Activated CD4-positive, alpha-beta memory T cell treated with anti-CD3 and anti-CD28 coated beads, Interleukin-2, amount 10 ng/mL, durations not matched to agents 7 days and 5 days (primary cell): ENCODE results near the gene ADAM17. TPM values are rescaled to one million over a fixed set of nuclear protein-coding genes. Genes with fewer than 3 reads are reported as not detected.
"Not testable (repeated sequence)": the region's sequence is repeated elsewhere in the genome, so short reads cannot be mapped to it uniquely, and the experiment has no call there.

Experiments
- CTCF ChIA-PET: fragments of 350-600 bp; sonication (Branson Sonifier 250); formaldehyde crosslinking; loops from one replicate; lab custom pipeline; 2021; ENCODE audit warnings: antibody characterized with exemption, inconsistent platforms; lab: Charles Lee
- POLR2A ChIA-PET: fragments of 350-600 bp; sonication (Branson Sonifier 250); formaldehyde crosslinking; loops from one replicate; lab custom pipeline; 2021; ENCODE audit warnings: antibody characterized with exemption; lab: Charles Lee
- DNase-seq: peaks from one replicate; pipeline ENCODE4 v3.0.0-alpha.2; 2020
- H3K27ac Mint-ChIP-seq: one replicate; pipeline ENCODE4 v1.8.0; 2021; ENCODE audit warnings: mild to moderate bottlenecking, mixed read lengths
- H3K27me3 Mint-ChIP-seq: one replicate; pipeline ENCODE4 v1.8.0; 2021; ENCODE audit warnings: mixed read lengths
- H3K36me3 Mint-ChIP-seq: one replicate; pipeline ENCODE4 v1.8.0; 2021; ENCODE audit warnings: low read depth, mixed read lengths
- H3K4me1 Mint-ChIP-seq: one replicate; pipeline ENCODE4 v1.8.0; 2021; ENCODE audit warnings: mixed read lengths
- H3K4me3 Mint-ChIP-seq: one replicate; pipeline ENCODE4 v1.8.0; 2021; ENCODE audit warnings: mild to moderate bottlenecking, mixed read lengths
- H3K9me3 Mint-ChIP-seq: one replicate; pipeline ENCODE4 v1.8.0; 2021; ENCODE audit warnings: mixed read lengths
- total RNA-seq, 2 experiments: library from RNA; stranded (reverse); gene quantifications; one replicate each; pipeline ENCODE4 v1.2.3, GENCODE V29; 2021

Gene ADAM17
- total RNA-seq, 2 experiments from 2014 or later: 28.9 to 31.0 TPM

DNA sequence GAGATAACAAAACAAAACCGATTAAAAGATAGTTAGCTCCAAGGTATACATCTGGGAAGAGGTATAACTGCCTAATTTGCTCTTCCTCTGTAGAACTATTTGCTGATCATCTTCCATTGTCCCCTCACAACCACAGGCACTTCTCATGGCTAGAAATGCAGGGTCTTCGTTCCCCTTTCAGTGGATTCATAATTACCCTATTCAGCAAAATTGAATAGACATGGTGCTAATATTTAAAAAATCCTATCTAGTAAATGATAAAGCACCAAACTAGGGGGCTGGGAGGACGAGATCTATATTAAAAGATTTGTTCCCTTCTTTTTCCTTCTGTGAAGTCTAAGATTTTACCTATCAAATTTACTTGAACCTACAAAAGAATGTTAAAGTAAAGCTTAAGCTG is 30.8 kb upstream of the ADAM17 start:
- no peak overlapping the region for H3K27ac Mint-ChIP-seq
- POLR2A ChIA-PET: interaction anchor here (0.9 to 3.4 kb wide), 4 partner anchors 30 to 213 kb away, joined by 3 to 13 read pairs (median 4); partner anchors contain the start of genes ADAM17 and YWHAQ
- CTCF ChIA-PET: interaction anchor here (1.0 kb wide), 1 partner anchor 9 kb away, joined by 4 read pairs; no protein-coding TSS in a partner anchor
- no peak for DNase-seq
- no peak overlapping the region for H3K4me3 Mint-ChIP-seq
- peaks cover 58% of the 10 kb centered on the region for H3K36me3 Mint-ChIP-seq
- no peaks in the 10 kb centered on the region for H3K27me3 Mint-ChIP-seq
- H3K9me3 Mint-ChIP-seq: no peaks in the 10 kb centered on the region
- H3K4me1 Mint-ChIP-seq: peaks cover 11% of the 10 kb centered on the region

DNA sequence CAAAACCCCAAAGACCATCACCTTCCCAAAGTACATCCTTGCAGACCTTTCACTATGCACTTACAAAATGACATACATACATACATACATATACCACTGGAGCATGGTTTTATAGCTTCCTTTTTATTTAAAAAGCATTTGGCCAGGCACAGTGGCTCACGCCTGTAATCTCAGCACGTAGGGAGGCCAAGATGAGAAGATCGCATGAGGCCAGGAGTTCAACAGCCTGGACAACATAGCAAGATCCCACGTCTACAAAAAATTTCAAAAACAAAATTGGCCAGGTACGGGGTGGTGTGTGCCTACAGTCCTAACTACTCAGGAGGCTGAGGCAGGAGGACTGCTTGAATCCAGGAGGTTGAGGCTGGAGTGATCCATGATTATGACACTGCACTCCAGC is 29.9 kb upstream of the ADAM17 start:
- no peak overlapping the region for H3K27ac Mint-ChIP-seq
- H3K9me3 Mint-ChIP-seq: no peaks in the 10 kb centered on the region
- H3K27me3 Mint-ChIP-seq: no peaks in the 10 kb centered on the region
- DNase-seq: no peak
- peaks cover 56% of the 10 kb centered on the region for H3K36me3 Mint-ChIP-seq
- H3K4me1 Mint-ChIP-seq: peaks cover 3% of the 10 kb centered on the region
- no peak overlapping the region for H3K4me3 Mint-ChIP-seq
- POLR2A ChIA-PET: interaction anchor here (3.4 kb wide), 1 partner anchor 29 kb away, joined by 13 read pairs; the partner anchor contains the start of gene ADAM17
- CTCF ChIA-PET: interaction anchor here (1.1 kb wide), 1 partner anchor 118 kb away, joined by 3 read pairs; no protein-coding TSS in a partner anchor

DNA sequence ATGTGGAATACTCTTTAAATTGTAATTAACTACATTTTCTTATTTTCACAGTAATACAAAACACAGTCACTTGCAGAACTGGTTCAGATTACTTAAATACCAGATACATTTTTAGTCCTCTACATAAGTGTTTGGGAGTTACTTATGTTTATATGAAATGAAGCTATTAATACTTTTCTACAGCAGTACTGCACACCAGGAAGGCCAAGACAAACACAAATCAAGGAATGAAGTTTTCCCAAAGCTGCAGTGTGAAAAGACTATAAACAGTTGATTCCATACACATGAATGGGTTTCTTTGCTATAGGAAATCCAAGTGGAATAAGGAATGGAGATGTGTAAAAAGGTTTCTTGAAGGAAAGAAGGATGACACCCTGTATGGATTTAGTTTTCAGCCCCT is 29.3 kb upstream of the ADAM17 start:
- H3K27me3 Mint-ChIP-seq, H3K9me3 Mint-ChIP-seq, H3K27ac Mint-ChIP-seq, DNase-seq, H3K4me1 Mint-ChIP-seq, H3K4me3 Mint-ChIP-seq: not testable (repeated sequence)
- peaks cover 54% of the 10 kb centered on the region for H3K36me3 Mint-ChIP-seq
- POLR2A ChIA-PET: interaction anchor here (3.4 kb wide), 1 partner anchor 28 kb away, joined by 13 read pairs; the partner anchor contains the start of gene ADAM17
- CTCF ChIA-PET: interaction anchor here (1.1 kb wide), 1 partner anchor 118 kb away, joined by 3 read pairs; no protein-coding TSS in a partner anchor

DNA sequence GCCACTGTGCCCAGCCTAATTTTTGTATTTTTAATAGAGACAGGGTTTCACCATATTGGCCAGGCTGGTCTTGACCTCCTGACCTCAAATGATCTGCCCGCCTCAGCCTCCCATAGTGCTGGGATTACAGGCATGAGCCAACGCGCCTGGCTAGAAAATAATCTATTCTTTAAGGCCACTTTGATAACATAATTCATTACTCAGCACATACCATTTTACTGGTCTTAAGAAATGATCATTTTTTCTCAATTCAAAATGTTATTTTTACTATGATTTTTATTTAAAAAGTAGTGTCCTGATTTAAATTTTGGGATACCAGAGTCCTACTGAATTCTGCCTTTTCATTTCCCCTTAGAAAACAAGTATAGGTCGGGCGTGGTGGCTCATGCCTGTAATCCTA is 27.0 kb upstream of the ADAM17 start:
- POLR2A ChIA-PET: interaction anchor here (1.2 kb wide), 1 partner anchor 10 kb away, joined by 3 read pairs; no protein-coding TSS in a partner anchor
- Mint-ChIP-seq H3K4me3 (no peak overlapping the region), H3K36me3 (peaks cover 43% of the 10 kb centered on the region), H3K27me3 (no peaks in the 10 kb centered on the region), H3K27ac (no peak overlapping the region), H3K4me1 (no peaks in the 10 kb centered on the region), H3K9me3 (no peaks in the 10 kb centered on the region)
- CTCF ChIA-PET: interaction anchor here (1.3 kb wide), 1 partner anchor 35 kb away, joined by 4 read pairs; no protein-coding TSS in a partner anchor
- DNase-seq: no peak

DNA sequence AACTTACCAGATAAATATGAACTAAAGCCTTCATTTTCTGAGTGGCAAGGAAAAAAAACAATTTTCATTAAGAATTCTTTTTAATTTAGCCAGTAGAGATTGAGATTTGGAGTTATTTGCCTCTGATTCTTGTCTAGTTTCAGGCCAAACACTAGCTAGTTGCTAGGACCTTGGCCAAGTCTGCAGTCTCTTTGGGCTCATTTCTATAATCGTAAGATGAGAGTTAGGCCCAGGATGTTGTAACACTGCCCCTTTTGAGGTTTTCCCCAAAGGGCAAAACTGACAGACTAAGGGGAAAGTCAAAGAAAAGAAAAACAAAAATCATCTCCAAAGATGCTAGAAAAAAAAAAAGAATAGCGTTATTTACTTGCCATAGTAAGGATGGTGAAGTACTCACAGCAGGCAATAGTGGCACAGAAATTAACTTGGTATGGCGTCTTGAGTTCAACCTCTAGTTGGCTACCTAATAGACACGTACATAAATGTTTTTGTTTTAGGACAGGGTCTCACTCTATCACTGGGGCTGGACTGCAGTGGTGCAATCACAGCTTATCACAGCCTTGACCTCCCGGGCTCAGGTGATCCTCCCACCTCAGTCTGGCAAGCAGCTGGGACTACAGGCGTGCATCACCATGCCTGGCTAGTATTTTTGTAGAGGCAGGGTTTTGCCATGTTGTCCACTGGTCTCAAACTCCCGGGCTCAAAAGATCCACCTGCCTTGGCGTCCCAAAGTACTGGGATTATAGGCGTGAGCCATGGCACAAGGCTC is 23.0 kb upstream of the ADAM17 start:
- no peak for DNase-seq
- Mint-ChIP-seq H3K9me3 (no peaks in the 10 kb centered on the region), H3K36me3 (peaks cover 15% of the 10 kb centered on the region), H3K27me3 (no peaks in the 10 kb centered on the region), H3K4me1 (peaks cover 8% of the 10 kb centered on the region), H3K27ac (no peak overlapping the region), H3K4me3 (no peak overlapping the region)
- CTCF ChIA-PET: interaction anchor here (0.7 to 1.0 kb wide), 3 partner anchors 133 to 333 kb away, joined by 3 to 4 read pairs (median 4); no protein-coding TSS in a partner anchor
- POLR2A ChIA-PET: interaction anchor here (1.8 kb wide), 1 partner anchor 15 kb away, joined by 5 read pairs; no protein-coding TSS in a partner anchor

DNA sequence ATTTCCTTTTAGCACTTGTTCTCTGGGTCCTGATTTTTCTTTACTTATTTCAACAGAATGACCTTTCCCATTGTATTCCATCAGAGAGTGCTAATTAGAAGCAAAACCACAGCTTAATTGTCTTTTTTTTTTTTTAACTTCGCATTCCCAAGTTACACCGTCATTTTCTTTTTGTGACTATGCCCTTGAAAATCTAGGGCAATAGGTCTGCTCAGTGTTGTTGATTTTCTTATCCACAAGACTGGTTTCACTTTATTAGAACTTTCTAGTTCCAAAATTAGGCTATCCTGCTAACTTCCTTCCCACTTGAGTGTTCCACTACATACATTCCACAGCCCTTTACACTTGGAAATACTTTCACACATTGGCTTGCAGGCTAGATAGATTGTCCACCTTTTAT is 18.7 kb upstream of the ADAM17 start:
- peaks cover 18% of the 10 kb centered on the region for H3K4me1 Mint-ChIP-seq
- no peaks in the 10 kb centered on the region for H3K36me3 Mint-ChIP-seq
- ChIA-PET CTCF (interaction anchor here (1.3 kb wide), 1 partner anchor 225 kb away, joined by 3 read pairs; no protein-coding TSS in a partner anchor), POLR2A (no interaction called here)
- no peaks in the 10 kb centered on the region for H3K9me3 Mint-ChIP-seq
- H3K27me3 Mint-ChIP-seq: no peaks in the 10 kb centered on the region
- no peak overlapping the region for H3K27ac Mint-ChIP-seq
- H3K4me3 Mint-ChIP-seq: no peak overlapping the region
- DNase-seq: no peak

DNA sequence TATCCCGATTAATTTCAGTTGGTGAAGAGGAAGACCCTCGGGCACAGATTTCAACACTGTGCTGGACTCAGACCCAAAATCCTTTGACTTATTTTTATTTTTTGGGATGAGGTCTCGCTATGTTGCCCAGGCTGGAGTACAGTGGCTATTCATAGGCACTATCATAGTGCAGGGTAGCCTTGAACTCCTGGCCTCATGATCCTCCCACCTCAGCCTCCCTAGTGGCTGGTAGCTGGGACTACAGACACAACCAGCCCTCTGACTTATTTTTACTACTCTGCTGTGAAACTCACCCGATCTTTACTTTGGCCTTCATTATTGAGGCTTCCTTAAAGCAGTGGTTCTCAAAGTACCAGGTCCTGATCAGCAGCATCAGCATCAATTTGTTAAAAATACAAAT is 18.2 kb upstream of the ADAM17 start:
- Mint-ChIP-seq H3K4me1 (peaks cover 18% of the 10 kb centered on the region), H3K9me3 (no peaks in the 10 kb centered on the region), H3K4me3 (no peak overlapping the region), H3K36me3 (no peaks in the 10 kb centered on the region), H3K27ac (no peak overlapping the region), H3K27me3 (no peaks in the 10 kb centered on the region)
- ChIA-PET POLR2A (no interaction called here), CTCF (no interaction called here)
- no peak for DNase-seq

DNA sequence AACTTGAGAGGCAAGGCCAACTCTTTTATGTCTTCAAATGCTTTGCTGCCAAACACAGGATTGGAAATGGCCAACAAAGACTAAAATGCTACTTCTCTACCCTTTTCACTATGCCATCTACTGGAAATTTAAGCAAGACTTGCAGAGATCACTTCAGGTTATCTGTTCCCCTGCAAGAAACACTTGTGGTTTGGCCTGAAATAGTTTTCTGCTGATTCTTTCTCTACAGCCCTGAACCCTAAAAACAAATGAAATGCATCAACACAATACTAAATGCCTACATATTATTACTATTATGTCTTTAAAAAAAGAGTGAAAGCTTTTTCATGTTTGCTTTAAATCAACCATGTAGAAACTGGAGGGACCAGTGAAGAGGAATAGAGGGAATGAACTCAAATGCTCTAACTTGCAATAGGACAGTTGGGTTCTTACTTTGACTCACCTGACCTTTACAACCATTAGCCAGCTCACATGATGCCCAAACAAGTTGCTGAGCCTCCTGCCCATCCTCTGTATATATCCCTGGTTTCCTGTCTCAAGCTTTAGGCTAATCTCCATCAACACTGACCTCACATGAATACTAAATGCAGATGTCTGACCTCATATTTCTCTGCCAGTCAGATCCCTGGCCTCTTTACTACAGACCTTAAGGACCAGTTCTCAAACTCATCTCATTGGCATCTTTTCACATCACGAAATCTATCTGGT is 17.5 kb upstream of the ADAM17 start:
- no peaks in the 10 kb centered on the region for H3K36me3 Mint-ChIP-seq
- ChIA-PET POLR2A (no interaction called here), CTCF (no interaction called here)
- H3K4me1 Mint-ChIP-seq: peaks cover 18% of the 10 kb centered on the region
- DNase-seq: no peak
- H3K4me3 Mint-ChIP-seq: no peak overlapping the region
- H3K27me3 Mint-ChIP-seq: no peaks in the 10 kb centered on the region
- H3K27ac Mint-ChIP-seq: no peak overlapping the region
- no peaks in the 10 kb centered on the region for H3K9me3 Mint-ChIP-seq

DNA sequence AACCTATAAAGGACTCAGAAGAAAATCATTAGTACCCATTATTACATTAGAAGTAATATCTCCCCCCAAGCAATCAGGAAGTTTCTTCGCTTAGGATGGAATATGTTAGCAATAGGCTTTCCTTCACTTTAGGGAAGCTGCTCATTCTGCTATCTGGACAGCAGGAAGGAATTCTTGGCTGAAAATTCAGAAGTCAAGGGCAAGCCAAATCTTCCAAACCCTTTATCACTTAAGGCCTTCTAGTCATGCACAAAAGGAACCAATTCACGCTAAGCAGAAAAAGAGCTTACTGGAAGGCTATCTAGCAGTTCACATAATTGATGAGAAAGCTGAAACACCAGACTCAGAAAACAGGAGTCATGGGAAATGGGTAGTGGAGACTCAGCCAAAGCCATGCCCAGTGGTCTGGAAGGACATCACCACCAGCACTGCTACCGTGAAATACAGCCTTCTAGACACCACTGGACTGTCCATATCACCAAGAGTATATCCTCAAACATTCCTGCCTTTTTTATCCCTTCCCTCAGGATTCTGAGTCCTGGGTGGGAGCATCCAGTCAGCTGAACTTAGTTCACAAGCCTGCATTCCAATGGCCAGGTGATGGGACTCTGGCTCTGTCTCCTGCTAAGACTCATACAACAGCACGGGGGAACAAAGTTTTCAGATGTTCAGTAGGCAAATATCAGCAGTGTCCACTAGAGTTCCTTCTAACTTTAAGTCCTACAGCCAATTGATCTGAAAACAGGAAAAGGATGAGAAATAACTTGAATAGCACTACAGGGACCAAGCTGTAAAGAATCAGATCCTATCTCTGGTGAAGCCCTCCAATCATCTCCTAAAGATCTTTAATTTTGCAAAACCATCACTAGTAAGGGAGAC is 14.8 kb upstream of the ADAM17 start:
- CTCF ChIA-PET: interaction anchor here (0.6 to 1.2 kb wide), 5 partner anchors 9 to 580 kb away, joined by 3 to 5 read pairs (median 3); no protein-coding TSS in a partner anchor
- Mint-ChIP-seq H3K36me3 (no peaks in the 10 kb centered on the region), H3K27me3 (no peaks in the 10 kb centered on the region), H3K27ac (no peak overlapping the region), H3K4me3 (no peak overlapping the region), H3K9me3 (no peaks in the 10 kb centered on the region), H3K4me1 (peaks cover 18% of the 10 kb centered on the region)
- POLR2A ChIA-PET: interaction anchor here (0.6 to 2.8 kb wide), 3 partner anchors 15 to 182 kb away, joined by 3 to 13 read pairs (median 4); partner anchors contain the start of gene ADAM17
- DNase-seq: no peak

DNA sequence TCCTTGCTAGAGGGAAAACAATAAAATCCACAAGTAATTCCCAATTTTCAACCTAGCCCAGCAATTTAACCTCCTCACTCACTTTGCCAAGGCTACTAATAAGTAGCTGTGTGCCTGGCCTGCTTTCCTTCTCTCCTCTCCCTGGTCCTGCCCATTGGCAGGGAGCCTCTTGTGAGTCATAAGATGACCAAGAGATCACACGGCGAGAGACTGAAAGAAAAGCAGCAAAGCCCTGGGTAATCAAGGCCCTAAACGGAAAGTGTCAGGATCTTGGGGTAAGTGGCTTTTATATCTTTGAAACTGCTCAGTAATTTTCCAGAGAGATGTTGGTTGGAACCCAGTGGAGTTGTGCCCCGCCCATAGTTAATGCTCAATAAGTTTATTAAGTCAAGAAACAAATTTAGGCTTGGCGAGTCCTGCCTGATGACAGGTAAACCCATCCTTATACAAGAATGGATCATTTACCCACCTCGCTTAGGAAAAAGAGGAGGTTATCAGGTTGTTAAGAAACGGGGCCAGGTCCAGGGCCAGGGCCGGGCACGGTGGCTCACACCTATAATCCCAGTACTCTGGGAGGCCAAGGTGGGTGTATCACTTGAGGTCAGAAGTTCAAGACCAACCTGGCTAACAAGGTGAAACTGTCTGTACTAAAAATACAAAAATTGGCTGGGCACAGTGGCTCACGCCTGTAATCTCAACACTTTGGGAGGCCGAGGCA is 10.0 kb upstream of the ADAM17 start:
- POLR2A ChIA-PET: interaction anchor here (2.3 kb wide), 1 partner anchor 10 kb away, joined by 14 read pairs; the partner anchor contains the start of gene ADAM17
- peaks cover under 1% of the 10 kb centered on the region for H3K36me3 Mint-ChIP-seq
- CTCF ChIA-PET: no interaction called here
- no peaks in the 10 kb centered on the region for H3K9me3 Mint-ChIP-seq
- peaks cover 3% of the 10 kb centered on the region for H3K4me1 Mint-ChIP-seq
- no peak for DNase-seq
- H3K4me3 Mint-ChIP-seq: no peak overlapping the region
- H3K27me3 Mint-ChIP-seq: no peaks in the 10 kb centered on the region
- no peak overlapping the region for H3K27ac Mint-ChIP-seq

DNA sequence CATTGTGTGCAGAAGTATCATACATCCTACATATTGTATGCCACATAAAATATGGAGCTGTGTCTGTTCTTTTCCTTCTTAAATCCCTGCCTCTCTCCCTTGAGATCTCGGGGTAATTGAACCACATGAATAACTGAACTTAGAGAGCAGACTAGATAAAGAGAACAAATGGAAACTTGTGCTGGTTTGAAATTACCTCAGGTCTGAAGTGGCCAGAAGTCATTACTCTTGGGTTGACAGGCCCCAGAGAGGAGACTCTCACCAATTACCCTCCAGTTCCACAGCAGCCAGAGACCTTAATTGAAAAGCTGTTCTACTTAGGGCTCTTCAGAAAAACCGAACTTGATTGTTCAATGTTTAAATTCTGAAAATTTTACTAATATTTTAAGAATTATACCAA is 5.0 kb upstream of the ADAM17 start:
- no peak for DNase-seq
- H3K27ac Mint-ChIP-seq: no peak overlapping the region
- H3K36me3 Mint-ChIP-seq: peaks cover 14% of the 10 kb centered on the region
- H3K27me3 Mint-ChIP-seq: no peaks in the 10 kb centered on the region
- ChIA-PET POLR2A (no interaction called here), CTCF (no interaction called here)
- no peak overlapping the region for H3K4me3 Mint-ChIP-seq
- H3K4me1 Mint-ChIP-seq: peaks cover 20% of the 10 kb centered on the region
- no peaks in the 10 kb centered on the region for H3K9me3 Mint-ChIP-seq
